Raji (cell line): ENCODE measurements around the gene THAP3.

Source experiments
- POLR2A ChIP-seq: IDR thresholded peaks from 2 replicates; pipeline ENCODE4 v1.6.1; 2011; ENCODE audit warnings: low read depth, low read length, control low read depth; ENCODE audit not compliant: insufficient read depth

The THAP3 gene

GRCh38 chr1:6668503-6668902 is 43.8 kb downstream of the THAP3 start:
- no peak for TF ChIP-seq POLR2A

GRCh38 chr1:6672558-6672957 is 47.9 kb downstream of the THAP3 start:
- TF ChIP-seq POLR2A = no peak

GRCh38 chr1:6673816-6674398 is 49.2 kb downstream of the THAP3 start:
- TF ChIP-seq POLR2A = no peak

- no peak for TF ChIP-seq POLR2A
These were observed 50.1 kb downstream of the THAP3 start for GRCh38 chr1:6674771-6675170.

GRCh38 chr1:6675941-6676340 is 51.3 kb downstream of the THAP3 start:
- TF ChIP-seq POLR2A = no peak
